Nephron progenitor cell (in vitro differentiated cells): Measurements from ENCODE around the gene MOK.

Experiments
- DNase-seq: peaks from one replicate; pipeline ENCODE4 v3.0.0; 2021
- H3K27ac Mint-ChIP-seq: 2 replicates; pipeline ENCODE4 v1.8.0; 2021; ENCODE audit warnings: mild to moderate bottlenecking, moderate library complexity, mixed read lengths
- H3K27me3 Mint-ChIP-seq: 2 replicates; pipeline ENCODE4 v1.8.0; 2021; ENCODE audit warnings: mild to moderate bottlenecking, low read depth, mixed read lengths; ENCODE audit not compliant: poor library complexity
- H3K36me3 Mint-ChIP-seq: 2 replicates; pipeline ENCODE4 v1.8.0; 2021; ENCODE audit warnings: low read depth, mixed read lengths
- H3K4me1 Mint-ChIP-seq: 2 replicates; pipeline ENCODE4 v1.8.0; 2021; ENCODE audit warnings: mixed read lengths
- H3K4me3 Mint-ChIP-seq: 2 replicates; pipeline ENCODE4 v1.8.0; 2021; ENCODE audit warnings: mild to moderate bottlenecking, moderate library complexity, mixed read lengths
- H3K9me3 Mint-ChIP-seq: 2 replicates; pipeline ENCODE4 v1.8.0; 2021; ENCODE audit warnings: mild to moderate bottlenecking, moderate library complexity, mixed read lengths
- CTCF ChIP-seq: fragments of 200-600 bp; sonication (generic); IDR thresholded peaks from 2 replicates; pipeline ENCODE4 v1.5.0; 2021; ENCODE audit warnings: antibody characterized with exemption

The MOK gene

GRCh38 chr14:102295270-102295669, 9.7 kb downstream of the MOK start:
- Mint-ChIP-seq H3K36me3 (peaks cover 8% of the 10 kb centered on the region), H3K27me3 (peaks cover 4% of the 10 kb centered on the region), H3K27ac (no peak overlapping the region), H3K9me3 (peaks cover 6% of the 10 kb centered on the region), H3K4me3 (no peak overlapping the region), H3K4me1 (peaks cover 7% of the 10 kb centered on the region)
- DNase-seq: no peak
- TF ChIP-seq CTCF: no peak

GRCh38 chr14:102293781-102294180, 11.2 kb downstream of the MOK start:
- H3K27ac Mint-ChIP-seq: no peak overlapping the region
- H3K36me3 Mint-ChIP-seq: peaks cover 7% of the 10 kb centered on the region
- no peak for TF ChIP-seq CTCF
- DNase-seq: no peak
- H3K9me3 Mint-ChIP-seq: peaks cover 6% of the 10 kb centered on the region
- H3K4me3 Mint-ChIP-seq: no peak overlapping the region
- H3K27me3 Mint-ChIP-seq: no peaks in the 10 kb centered on the region
- H3K4me1 Mint-ChIP-seq: peaks cover 7% of the 10 kb centered on the region

GRCh38 chr14:102292441-102292840, 12.5 kb downstream of the MOK start:
- DNase-seq: no peak
- Mint-ChIP-seq H3K36me3 (peaks cover 4% of the 10 kb centered on the region), H3K27ac (no peak overlapping the region), H3K4me3 (no peak overlapping the region), H3K4me1 (peaks cover 7% of the 10 kb centered on the region), H3K9me3 (peaks cover 4% of the 10 kb centered on the region), H3K27me3 (no peaks in the 10 kb centered on the region)
- TF ChIP-seq CTCF: no peak

GRCh38 chr14:102288139-102288538, 16.8 kb downstream of the MOK start:
- Mint-ChIP-seq H3K4me3 (no peak overlapping the region), H3K27me3 (no peaks in the 10 kb centered on the region), H3K4me1 (peaks cover 7% of the 10 kb centered on the region), H3K27ac (no peak overlapping the region), H3K9me3 (peaks cover 4% of the 10 kb centered on the region), H3K36me3 (peaks cover 4% of the 10 kb centered on the region)
- no peak for DNase-seq
- TF ChIP-seq CTCF: no peak

GRCh38 chr14:102285106-102285505, 19.9 kb downstream of the MOK start:
- Mint-ChIP-seq H3K4me1 (peaks cover 7% of the 10 kb centered on the region), H3K36me3 (peaks cover 9% of the 10 kb centered on the region)

More at GRCh38 chr14:102285106-102285505, 19.9 kb downstream of the MOK start:
- Mint-ChIP-seq H3K27ac (no peak overlapping the region), H3K4me3 (no peak overlapping the region), H3K27me3 (no peaks in the 10 kb centered on the region), H3K9me3 (peaks cover 4% of the 10 kb centered on the region)
- no peak for DNase-seq
- TF ChIP-seq CTCF: no peak
